Measurements from ENCODE around the gene ADORA2A. TPM values are rescaled to one million over a fixed set of nuclear protein-coding genes. Genes with fewer than 3 reads are reported as not detected.
"Not testable (repeated sequence)": the region's sequence is repeated elsewhere in the genome, so short reads cannot be mapped to it uniquely, and the experiment has no call there.

ADORA2A gene
- total RNA-seq, 2 donors from 2014 or later: 25.9 to 47.8 TPM

DNA sequence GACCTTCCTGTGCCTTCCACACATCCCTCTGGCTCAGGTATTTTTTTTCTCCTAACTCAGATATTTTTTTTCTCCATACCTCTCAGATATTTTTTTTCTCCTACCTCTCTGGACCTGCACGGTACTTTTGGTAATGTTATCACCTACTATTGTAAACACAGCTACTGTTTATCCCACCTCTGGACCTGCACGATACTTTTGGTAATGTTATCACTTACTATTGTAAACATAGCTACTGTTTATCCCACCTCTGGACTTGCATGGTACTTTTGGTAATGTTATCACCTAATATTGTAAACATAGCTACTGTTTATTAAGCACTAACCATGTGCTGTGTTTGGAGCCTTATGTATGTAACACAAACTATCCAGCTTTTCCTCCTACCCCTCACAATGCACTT, 55.6 kb downstream of the ADORA2A start:
- H3K4me3 Mint-ChIP-seq: no peak overlapping the region
- no peaks in the 10 kb centered on the region for H3K27me3 Mint-ChIP-seq
- H3K27ac Mint-ChIP-seq: no peak overlapping the region
- peaks cover 11% of the 10 kb centered on the region for H3K4me1 Mint-ChIP-seq
- no peaks in the 10 kb centered on the region for H3K36me3 Mint-ChIP-seq (ENCODE audit: low read depth)
- H3K9me3 Mint-ChIP-seq: no peaks in the 10 kb centered on the region
- no peak for ATAC-seq (replicated peaks)

DNA sequence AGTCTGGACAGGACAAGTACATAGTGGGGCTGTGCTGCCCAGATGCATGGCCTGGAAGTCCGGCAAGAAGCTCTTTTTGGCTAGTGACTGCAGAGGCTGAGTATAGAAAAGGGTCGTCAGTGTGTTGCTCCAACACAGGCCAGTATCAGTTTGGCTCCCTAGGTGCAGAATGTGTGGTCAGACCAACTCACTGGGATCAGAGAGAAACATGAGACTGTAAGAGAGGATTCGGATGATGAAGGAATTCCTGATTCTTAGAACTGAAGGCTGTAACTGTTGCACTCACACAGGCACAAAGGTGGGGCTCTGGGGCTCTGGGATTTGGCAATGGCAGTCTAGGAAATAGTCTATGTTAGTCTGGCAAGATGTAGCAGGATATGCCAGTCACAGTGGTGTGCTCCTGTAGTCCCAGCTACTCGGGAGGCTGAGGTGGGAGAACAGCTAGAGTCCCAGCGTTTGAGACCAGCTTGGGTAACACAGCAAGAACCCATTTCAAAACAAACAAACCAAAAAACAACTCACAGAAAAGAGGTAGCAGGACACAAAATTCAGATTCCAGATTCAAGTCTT, 56.7 kb downstream of the ADORA2A start:
- H3K27ac Mint-ChIP-seq: no peak overlapping the region
- no peaks in the 10 kb centered on the region for H3K36me3 Mint-ChIP-seq (ENCODE audit: low read depth)
- H3K27me3 Mint-ChIP-seq: no peaks in the 10 kb centered on the region
- ATAC-seq (replicated peaks): no peak
- H3K4me1 Mint-ChIP-seq: peaks cover 11% of the 10 kb centered on the region
- no peaks in the 10 kb centered on the region for H3K9me3 Mint-ChIP-seq
- no peak overlapping the region for H3K4me3 Mint-ChIP-seq

- Mint-ChIP-seq H3K27me3 (no peaks in the 10 kb centered on the region), H3K9me3 (no peaks in the 10 kb centered on the region), H3K4me3 (no peak overlapping the region), H3K27ac (no peak overlapping the region), H3K36me3 (ENCODE audit: low read depth) (no peaks in the 10 kb centered on the region), H3K4me1 (peaks cover 11% of the 10 kb centered on the region)
- no peak for ATAC-seq (replicated peaks)
Observed at GRCh38 chr22:24485170-24485569, 57.8 kb downstream of the ADORA2A start.

- no peaks in the 10 kb centered on the region for H3K36me3 Mint-ChIP-seq (ENCODE audit: low read depth)
- no peaks in the 10 kb centered on the region for H3K9me3 Mint-ChIP-seq
- no peak overlapping the region for H3K4me3 Mint-ChIP-seq
- H3K27ac Mint-ChIP-seq: no peak overlapping the region
- ATAC-seq (replicated peaks): no peak
- H3K27me3 Mint-ChIP-seq: no peaks in the 10 kb centered on the region
- peaks cover 11% of the 10 kb centered on the region for H3K4me1 Mint-ChIP-seq
Observed at GRCh38 chr22:24485608-24486007, 58.2 kb downstream of the ADORA2A start.

DNA sequence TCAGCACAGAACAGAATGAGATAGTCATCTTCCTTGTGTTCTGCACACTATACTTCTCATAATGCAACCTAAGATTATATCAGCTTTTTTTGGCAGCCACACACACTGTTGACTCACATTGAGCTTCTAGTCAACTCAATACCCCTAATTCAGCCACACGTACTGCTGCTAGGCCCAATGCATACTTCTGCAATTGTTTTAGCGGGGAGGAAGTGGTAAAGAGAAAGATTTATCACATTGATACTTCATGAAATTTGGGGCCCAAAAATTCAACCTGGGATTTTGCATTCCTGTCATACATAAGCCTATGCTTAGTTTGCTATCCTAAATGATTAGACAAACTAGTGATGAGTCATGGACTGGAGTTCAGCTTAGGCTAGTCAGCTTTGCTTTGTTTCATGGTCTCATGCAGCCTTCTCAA, 59.1 kb downstream of the ADORA2A start:
- ATAC-seq (replicated peaks): peak; percentile 97
- H3K9me3 Mint-ChIP-seq: no peaks in the 10 kb centered on the region
- H3K4me3 Mint-ChIP-seq: peak overlapping the region; percentile 38
- peak overlapping the region; percentile 66 for H3K27ac Mint-ChIP-seq
- no peaks in the 10 kb centered on the region for H3K36me3 Mint-ChIP-seq (ENCODE audit: low read depth)
- H3K4me1 Mint-ChIP-seq: peaks cover 11% of the 10 kb centered on the region
- no peaks in the 10 kb centered on the region for H3K27me3 Mint-ChIP-seq

DNA sequence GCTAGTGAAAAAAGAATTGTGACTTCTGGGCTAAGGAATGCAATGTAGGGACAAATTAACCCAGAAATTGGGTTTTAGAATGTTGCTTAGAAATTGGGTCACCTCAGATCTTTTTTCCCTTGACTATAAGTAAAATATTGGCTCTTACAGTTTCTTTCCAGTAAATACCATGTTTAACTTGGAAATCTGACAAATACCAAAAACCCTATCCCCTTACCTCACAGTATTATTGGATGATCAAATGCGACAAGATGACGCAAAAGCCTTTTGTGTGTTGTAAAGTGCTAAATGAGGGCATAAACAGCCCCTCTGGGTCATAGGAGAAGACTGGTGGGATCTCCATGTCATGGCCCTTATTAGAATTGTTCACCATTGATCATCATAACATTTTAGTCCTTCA, 61.6 kb downstream of the ADORA2A start:
- Mint-ChIP-seq H3K27me3 (peaks cover 5% of the 10 kb centered on the region), H3K4me3 (no peak overlapping the region), H3K36me3 (ENCODE audit: low read depth) (no peaks in the 10 kb centered on the region), H3K4me1 (peaks cover 11% of the 10 kb centered on the region), H3K9me3 (no peaks in the 10 kb centered on the region), H3K27ac (no peak overlapping the region)
- ATAC-seq (replicated peaks): no peak

- H3K27me3 Mint-ChIP-seq; ATAC-seq (replicated peaks); H3K36me3 Mint-ChIP-seq (ENCODE audit: low read depth); H3K27ac Mint-ChIP-seq; H3K4me3 Mint-ChIP-seq; H3K9me3 Mint-ChIP-seq: not testable (repeated sequence)
- peaks cover 11% of the 10 kb centered on the region for H3K4me1 Mint-ChIP-seq
Observed at GRCh38 chr22:24489434-24489833, 62.0 kb downstream of the ADORA2A start.

Other genes with a start within 250 kb of the ADORA2A start
- 1 to 10 TPM in 1 of 2 donors, under 1 TPM in 1; 0.66 to 1.5 TPM for gene SUSD2, start 246.1 kb upstream of the ADORA2A start, total RNA-seq
- under 1 TPM in 1 of 2 donors, not detected in 1; 0.19 TPM for gene GGT5, start 182.5 kb upstream of the ADORA2A start, total RNA-seq
- 10 to 100 TPM; 25.7 to 42.2 TPM for gene SPECC1L, start 156.8 kb upstream of the ADORA2A start, total RNA-seq
- 1 to 10 TPM in 1 of 2 donors, not detected in 1; 1.5 TPM for gene UPB1, start 67.7 kb downstream of the ADORA2A start, total RNA-seq
- gene GUCD1, start 127.5 kb downstream of the ADORA2A start, total RNA-seq: 100 to 1,000 TPM in 1 of 2 donors, 10 to 100 TPM in 1; 90.4 to 158 TPM
- 100 to 1,000 TPM in 1 of 2 donors, 10 to 100 TPM in 1; 81.1 to 128 TPM for gene SNRPD3, start 128.4 kb downstream of the ADORA2A start, total RNA-seq
- 1 to 10 TPM; 1.1 to 2.3 TPM for gene LRRC75B, start 165.5 kb downstream of the ADORA2A start, total RNA-seq
- gene GGT1, start 175.6 kb downstream of the ADORA2A start, total RNA-seq: 100 to 1,000 TPM in 1 of 2 donors, 10 to 100 TPM in 1; 82.4 to 122 TPM